Kidney (tissue), 14 donors: ENCODE data around the gene NFX1. TPM values are rescaled to one million over a fixed set of nuclear protein-coding genes. Genes with fewer than 3 reads are reported as not detected.
"Not testable (repeated sequence)": the region's sequence is repeated elsewhere in the genome, so short reads cannot be mapped to it uniquely, and the experiment has no call there.

Source experiments
- DNase-seq, 5 donors: peaks; one replicate each; pipeline ENCODE4 v3.0.0-alpha.2; 2013 to 2020
- FAIRE-seq: peaks from 2 replicates; lab custom pipeline; 2012; peaks lifted over from hg19 to GRCh38; lab: Jason Lieb, UNC
- H3K27ac ChIP-seq, 2 donors: one replicate each; pipeline ENCODE4 v1.7.0; 2013; ENCODE audit warnings: low read depth in 2 of 2, low read length in 2 of 2, inconsistent platforms in 1 of 2
- H3K27me3 ChIP-seq: one replicate; pipeline ENCODE4 v1.7.1; 2013; ENCODE audit warnings: low read length, inconsistent platforms; ENCODE audit not compliant: control insufficient read depth, insufficient read depth
- H3K36me3 ChIP-seq, 3 donors: one replicate each; pipeline versions ENCODE4 v1.7.0 to v1.7.1; 2013; ENCODE audit warnings: low read length in 3 of 3, control low read depth in 1 of 3, inconsistent platforms in 1 of 3; ENCODE audit not compliant: insufficient read depth in 3 of 3, control insufficient read depth in 2 of 3
- H3K4me1 ChIP-seq, 3 donors: one replicate each; pipeline versions ENCODE4 v1.7.0 to v1.7.1; 2013; ENCODE audit warnings: low read length in 3 of 3, inconsistent platforms in 1 of 3, low read depth in 1 of 3; ENCODE audit not compliant: control insufficient read depth in 2 of 3, insufficient read depth in 2 of 3
- H3K4me3 ChIP-seq, 3 donors: one replicate each; pipeline versions ENCODE4 v1.7.0 to v1.8.1; 2013; ENCODE audit warnings: low read length in 3 of 3, control low read depth in 1 of 3, inconsistent platforms in 1 of 3
- H3K9ac ChIP-seq, 3 donors: one replicate each; pipeline versions ENCODE4 v1.7.0 to v1.7.1; 2013; ENCODE audit warnings: low read length in 3 of 3, control low read depth in 1 of 3, inconsistent platforms in 1 of 3
- H3K9me3 ChIP-seq, 3 donors: one replicate each; pipeline versions ENCODE4 v1.7.0 to v1.7.1; 2013; ENCODE audit warnings: low read length in 3 of 3, control low read depth in 1 of 3, inconsistent platforms in 1 of 3; ENCODE audit not compliant: control insufficient read depth in 2 of 3, insufficient read depth in 1 of 3
- CTCF ChIP-seq: IDR thresholded peaks from 3 replicates; pipeline ENCODE4 v1.5.1; 2012; ENCODE audit warnings: mild to moderate bottlenecking, moderate library complexity, borderline replicate concordance; ENCODE audit not compliant: insufficient read depth; ENCODE audit errors: extremely low read depth
- intact Hi-C: fragments of 100-400 bp; cut with DNase I; formaldehyde crosslinking; loops from one replicate; pipeline ENCODE4 v1.11.1; 2022
- polyA plus RNA-seq: library from polyadenylated mRNA; stranded (reverse); fragments of 350-450 nt; fragmentation: Illumina TruSeq; extraction: RNeasy Lipid Tissue Mini Kit (QIAGEN cat#74804); gene quantifications from one replicate; pipeline ENCODE4 v1.2.3, GENCODE V29; 2014; ENCODE audit warnings: low read depth, low replicate concordance; ENCODE audit not compliant: insufficient read depth
- total RNA-seq: library from RNA; stranded (reverse); fragmentation: NEBNext Ultra II Directional; extraction: Animal tissue kit (Norgen Biotek cat#: 25700); gene quantifications from one replicate; pipeline ENCODE4 v1.2.1, GENCODE V29; 2021
- donor health status: control.
- donor health status: control.
- donor health status: control.
- donor health status: control.
- donor health status: control.
- donor health status: DM: yes; HTN: yes; CAD: no.
- donor health status: Normal renal cell carcinoma (clear cell type).

The NFX1 gene
- total and polyA plus RNA-seq, 2 donors from 2014 or later: 12.2 to 46.3 TPM

- no peak for DNase-seq
- no peaks in the 10 kb centered on the region for H3K27me3 ChIP-seq
- no peak for TF ChIP-seq CTCF
- H3K36me3 ChIP-seq: peaks cover 0 to 18% (median 0%) of the 10 kb centered on the region in 3 donors
- intact Hi-C loops: no loop called here
- no peak overlapping the region for H3K4me3 ChIP-seq
- H3K9ac ChIP-seq: no peak overlapping the region
- no peaks in the 10 kb centered on the region for H3K9me3 ChIP-seq
- peaks cover 0 to 3% (median 0%) of the 10 kb centered on the region in 3 donors for H3K4me1 ChIP-seq
- H3K27ac ChIP-seq: no peak overlapping the region
- FAIRE-seq: no peak
Measured at GRCh38 chr9:33354651-33355211, 64.4 kb downstream of the NFX1 start.

GRCh38 chr9:33355933-33356332, 65.6 kb downstream of the NFX1 start:
- no peak for FAIRE-seq
- intact Hi-C loops: no loop called here

GRCh38 chr9:33358641-33359040, 68.3 kb downstream of the NFX1 start:
- H3K27ac ChIP-seq, H3K27me3 ChIP-seq, FAIRE-seq, intact Hi-C loops, H3K4me3 ChIP-seq, DNase-seq, H3K9me3 ChIP-seq, H3K4me1 ChIP-seq, H3K9ac ChIP-seq: not testable (repeated sequence)
- peaks cover 0 to 16% (median 0%) of the 10 kb centered on the region in 3 donors for H3K36me3 ChIP-seq

More at GRCh38 chr9:33355933-33356332, 65.6 kb downstream of the NFX1 start:
- Histone ChIP-seq H3K4me1 (peaks cover 0 to 3% (median 0%) of the 10 kb centered on the region in 3 donors), H3K9me3 (no peaks in the 10 kb centered on the region), H3K27ac (no peak overlapping the region), H3K9ac (no peak overlapping the region), H3K36me3 (peaks cover 0 to 22% (median 0%) of the 10 kb centered on the region in 3 donors), H3K4me3 (no peak overlapping the region), H3K27me3 (no peaks in the 10 kb centered on the region)
- no peak for DNase-seq
- no peak for TF ChIP-seq CTCF

DNA sequence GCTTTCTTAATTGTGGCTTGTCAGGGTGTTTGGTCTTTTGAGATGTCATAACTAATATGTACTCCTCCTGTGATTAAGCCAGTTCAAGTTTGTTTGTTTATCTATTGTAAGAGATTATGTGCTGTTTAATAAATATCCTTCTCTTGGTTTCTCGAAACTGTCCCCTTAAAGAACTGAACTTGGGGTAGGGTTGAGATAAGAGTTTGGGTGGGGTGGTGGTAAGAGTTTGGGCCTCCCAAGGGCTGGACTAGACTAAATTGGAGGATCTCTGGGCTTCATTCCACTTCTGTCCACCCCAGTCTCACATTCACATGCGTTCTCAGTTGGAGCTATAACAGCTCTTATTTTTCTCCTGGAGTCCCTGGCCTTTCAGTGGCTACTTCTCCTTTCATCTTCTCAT, 73.8 kb downstream of the NFX1 start:
- no peaks in the 10 kb centered on the region for H3K4me1 ChIP-seq
- no peak for TF ChIP-seq CTCF
- FAIRE-seq: no peak
- no peak for DNase-seq
- no peak overlapping the region for H3K9ac ChIP-seq
- H3K27me3 ChIP-seq: no peaks in the 10 kb centered on the region
- H3K36me3 ChIP-seq: peaks cover 0 to 29% (median 26%) of the 10 kb centered on the region in 3 donors
- intact Hi-C loops: no loop called here
- H3K27ac ChIP-seq: no peak overlapping the region
- no peaks in the 10 kb centered on the region for H3K9me3 ChIP-seq
- H3K4me3 ChIP-seq: no peak overlapping the region

- peaks cover 0 to 31% (median 29%) of the 10 kb centered on the region in 3 donors for H3K36me3 ChIP-seq
- H3K4me1 ChIP-seq, H3K9me3 ChIP-seq, H3K27me3 ChIP-seq, DNase-seq, H3K27ac ChIP-seq, intact Hi-C loops, FAIRE-seq, H3K4me3 ChIP-seq, H3K9ac ChIP-seq: not testable (repeated sequence)
Measured at GRCh38 chr9:33364814-33365213, 74.5 kb downstream of the NFX1 start.
